Endothelial cell of umbilical vein (primary cell): ENCODE measurements around the gene ZIM2. TPM values are rescaled to one million over a fixed set of nuclear protein-coding genes. Genes with fewer than 3 reads are reported as not detected.

Source experiments
- BruUV-seq: library from RNA; stranded (reverse); fragments of 400-500 nt; replicated peaks from 2 replicates; lab custom pipeline; 2021; lab: Mats Ljungman, UMichigan
- CTCF ChIA-PET: fragments of 300-600, 350-600 bp; sonication (Branson Sonifier 250); formaldehyde crosslinking; loops from one replicate; lab custom pipeline; 2021; ENCODE audit warnings: antibody characterized with exemption, inconsistent platforms; lab: Charles Lee
- POLR2A ChIA-PET: fragments of 300-600, 350-600 bp; sonication (Branson Sonifier 250); formaldehyde crosslinking; loops from one replicate; lab custom pipeline; 2021; ENCODE audit warnings: antibody characterized with exemption, inconsistent platforms; lab: Charles Lee
- DNase-seq: peaks from one replicate; pipeline ENCODE4 v3.0.0-alpha.2; 2011; ENCODE audit warnings: low read depth, low spot score
- FAIRE-seq: peaks from 2 replicates; lab custom pipeline; 2011; peaks lifted over from hg19 to GRCh38; lab: Jason Lieb, UNC
- H2AFZ ChIP-seq: 2 replicates; pipeline ENCODE4 v1.6.0; 2012; ENCODE audit warnings: low read depth, low read length, control low read depth, inconsistent platforms
- H3K27ac ChIP-seq: 2 replicates; pipeline ENCODE4 v1.5.1; 2011; ENCODE audit warnings: low read depth, mild to moderate bottlenecking, control low read depth, low read length, moderate library complexity; ENCODE audit not compliant: insufficient read depth
- H3K27me3 ChIP-seq, 2 experiments: 2 replicates each; pipeline versions ENCODE4 v1.6.0 to v1.6.1; 2011; ENCODE audit warnings: low read length in 2 of 2, mixed read lengths in 1 of 2; ENCODE audit not compliant: control insufficient read depth in 2 of 2, insufficient read depth in 2 of 2
- H3K36me3 ChIP-seq, 2 experiments: 2 replicates in 1 of 2; 3 replicates in 1 of 2; pipeline ENCODE4 v1.5.1; 2011; ENCODE audit warnings: low read length in 2 of 2, mild to moderate bottlenecking in 1 of 2, moderate library complexity in 1 of 2; ENCODE audit not compliant: control insufficient read depth in 2 of 2, insufficient read depth in 2 of 2; ENCODE audit errors: extremely low read depth in 1 of 2
- H3K4me1 ChIP-seq: 3 replicates; pipeline ENCODE4 v1.5.1; 2011; ENCODE audit warnings: mild to moderate bottlenecking, low read length; ENCODE audit not compliant: control insufficient read depth, insufficient read depth; ENCODE audit errors: extremely low read depth
- H3K4me2 ChIP-seq: 2 replicates; pipeline ENCODE4 v1.6.1; 2011; ENCODE audit warnings: low read length, control low read depth, mixed read lengths; ENCODE audit not compliant: insufficient read depth
- H3K4me3 ChIP-seq, 3 experiments: fragments of 200-600 bp in 1 of 3; sonication (generic), shearing (Covaris generic) in 1 of 3; replicated peaks in 1 of 3; 2 replicates each; pipeline ENCODE4 v1.5.1; 2011 to 2016; ENCODE audit warnings: control low read depth in 3 of 3, low read length in 3 of 3, mild to moderate bottlenecking in 2 of 3, inconsistent platforms in 1 of 3, low read depth in 1 of 3, moderate library complexity in 1 of 3; ENCODE audit not compliant: insufficient read depth in 1 of 3
- H3K79me2 ChIP-seq: 2 replicates; pipeline ENCODE4 v1.6.0; 2012; ENCODE audit warnings: low read length, inconsistent platforms; ENCODE audit not compliant: control insufficient read depth, insufficient read depth
- H3K9ac ChIP-seq: replicated peaks from 2 replicates; pipeline ENCODE3; 2011; ENCODE audit warnings: low read length, control low read depth; ENCODE audit not compliant: insufficient read depth; ENCODE audit errors: extremely low read depth
- H3K9me1 ChIP-seq: replicated peaks from 3 replicates; pipeline ENCODE4 v1.6.0; 2011; ENCODE audit warnings: mild to moderate bottlenecking, low read length; ENCODE audit not compliant: control insufficient read depth, insufficient read depth; ENCODE audit errors: extremely low read depth
- H3K9me3 ChIP-seq: replicated peaks from 2 replicates; pipeline ENCODE4 v1.5.1; 2012; ENCODE audit warnings: low read length, inconsistent platforms; ENCODE audit not compliant: control insufficient read depth, insufficient read depth
- H4K20me1 ChIP-seq: replicated peaks from 2 replicates; pipeline ENCODE3; 2011; ENCODE audit warnings: mild to moderate bottlenecking, low read length; ENCODE audit not compliant: control insufficient read depth, insufficient read depth; ENCODE audit errors: extremely low read depth
- CTCF ChIP-seq, 2 donors: IDR thresholded peaks; 1 replicate in 1 of 2; 2 replicates in 1 of 2; pipeline ENCODE4 v1.5.1; 2011; ENCODE audit warnings: low read length in 2 of 2, mild to moderate bottlenecking in 2 of 2, moderate library complexity in 2 of 2, control low read depth in 1 of 2, inconsistent platforms in 1 of 2, low read depth in 1 of 2; ENCODE audit not compliant: insufficient read depth in 1 of 2; ENCODE audit errors: extremely low read depth in 1 of 2
- EZH2 ChIP-seq: IDR thresholded peaks from 2 replicates; pipeline ENCODE4 v1.6.1; 2012; ENCODE audit warnings: borderline replicate concordance, low read depth, mild to moderate bottlenecking, moderate library complexity, low read length, inconsistent platforms; ENCODE audit not compliant: severe bottlenecking
- FOS ChIP-seq: IDR thresholded peaks from 2 replicates; pipeline ENCODE4 v1.6.1; 2011; ENCODE audit warnings: mild to moderate bottlenecking, low read length, moderate library complexity, borderline replicate concordance; ENCODE audit not compliant: insufficient read depth
- GATA2 ChIP-seq: IDR thresholded peaks from 2 replicates; pipeline ENCODE4 v1.7.0; 2011; ENCODE audit warnings: low read depth, mild to moderate bottlenecking, moderate library complexity, mixed read lengths, low read length; ENCODE audit not compliant: insufficient read length, insufficient read depth
- JUN ChIP-seq: IDR thresholded peaks from 2 replicates; pipeline ENCODE4 v1.6.1; 2011; ENCODE audit warnings: borderline replicate concordance, low read depth; ENCODE audit not compliant: insufficient read length, insufficient read depth
- MAX ChIP-seq: IDR thresholded peaks from 2 replicates; pipeline ENCODE4 v1.6.1; 2011; ENCODE audit not compliant: insufficient read depth, insufficient read length
- MYC ChIP-seq: IDR thresholded peaks from one replicate; pipeline ENCODE4 v1.6.1; 2011; ENCODE audit warnings: mild to moderate bottlenecking, low read depth, low read length
- POLR2A ChIP-seq: IDR thresholded peaks from 2 replicates; pipeline ENCODE4 v1.6.1; 2012; ENCODE audit warnings: low read depth, mild to moderate bottlenecking, control low read depth, low read length
- POLR2AphosphoS5 ChIP-seq: IDR thresholded peaks from 2 replicates; pipeline ENCODE4 v1.6.1; 2012; ENCODE audit warnings: low read depth, mild to moderate bottlenecking, control low read depth, low read length, moderate library complexity; ENCODE audit not compliant: insufficient read depth
- dilution Hi-C: fragments of 300-500 bp; cut with MboI; formaldehyde crosslinking; loops from one replicate; pipeline ENCODE4 v1.15.0; 2019; ENCODE audit warnings: low sequenced_read_pairs; ENCODE audit not compliant: extremely low pct_ligation_motif_present
- intact Hi-C: fragments of 100-400 bp; cut with micrococcal nuclease; formaldehyde crosslinking; loops from one replicate; pipeline ENCODE4 v1.10.0; 2022
- polyA plus RNA-seq, 4 experiments: library from polyadenylated mRNA; depleted of rRNA in 3 of 4; stranded (reverse) in 3 of 4; unstranded in 1 of 4; fragments of >200 nt; gene quantifications; 2 replicates each; pipeline versions ENCODE4 v1.2.1 to v1.2.3, GENCODE V29; 2011 to 2012; ENCODE audit warnings: missing spikeins in 1 of 4
- total RNA-seq: library from RNA; stranded (reverse); gene quantifications from 2 replicates; pipeline ENCODE4 v1.2.3, GENCODE V29; 2021

Gene ZIM2
- total and polyA plus RNA-seq, 2 donors (not counting 3 experiments of a cell fraction or from before 2014, with no cell fraction given), result not detected

- DNase-seq (no peak), FAIRE-seq (no peak)
- no peak overlapping the region for H2AFZ ChIP-seq
- BruUV-seq, result no TSS peak
- no peak overlapping the region for H3K27ac ChIP-seq
- no peak for TF ChIP-seq GATA2
- TF ChIP-seq EZH2, result no peak
- TF ChIP-seq POLR2AphosphoS5, result no peak
- no peak for TF ChIP-seq MYC
- TF ChIP-seq POLR2A, result no peak
- no peak for TF ChIP-seq MAX
- TF ChIP-seq CTCF (IDR thresholded peaks at IDR 0.05; ENCODE audit: extremely low read depth in 1 of 2, insufficient read depth in 1 of 2, low read depth in 1 of 2, low read length in 2 of 2), result no peak
- TF ChIP-seq JUN, result no peak
- TF ChIP-seq FOS, result no peak
- H4K20me1 ChIP-seq, result no peaks in the 10 kb centered on the region
- H3K36me3 ChIP-seq, result no peaks in the 10 kb centered on the region
- no peaks in the 10 kb centered on the region for H3K4me1 ChIP-seq
- H3K79me2 ChIP-seq, result no peaks in the 10 kb centered on the region
- dilution Hi-C loops, result no loop called here
- no peak overlapping the region for H3K4me3 ChIP-seq
- no peaks in the 10 kb centered on the region for H3K9me1 ChIP-seq
- POLR2A ChIA-PET, result no interaction called here
- intact Hi-C loops, result no loop called here
- no peak overlapping the region for H3K4me2 ChIP-seq
- no peak overlapping the region for H3K9ac ChIP-seq
- peaks cover 9% of the 10 kb centered on the region for H3K9me3 ChIP-seq
- no peaks in the 10 kb centered on the region for H3K27me3 ChIP-seq
- CTCF ChIA-PET, result no interaction called here
These were observed 10.9 kb downstream of the ZIM2 start for GRCh38 chr19:56829596-56829995.
